Breast epithelium (tissue), 4 donors: ENCODE data around the gene MAPK1. TPM values are rescaled to one million over a fixed set of nuclear protein-coding genes. Genes with fewer than 3 reads are reported as not detected.
"Not testable (repeated sequence)": the region's sequence is repeated elsewhere in the genome, so short reads cannot be mapped to it uniquely, and the experiment has no call there.

Experiments used
- DNase-seq, 2 donors: peaks; one replicate each; pipeline ENCODE4 v3.0.0-alpha.2; 2019; ENCODE audit warnings: low spot score in 2 of 2
- H3K27ac ChIP-seq, 2 donors: fragments of 200-600 bp; sonication (generic) in 1 of 2; one replicate each; pipeline ENCODE4 v1.5.1; 2016 to 2019; ENCODE audit warnings: mild to moderate bottlenecking in 1 of 2
- H3K27me3 ChIP-seq, 2 donors: fragments of 200-600 bp; sonication (generic) in 1 of 2; one replicate each; pipeline versions ENCODE4 v1.5.1 to v1.6.0; 2017 to 2019; ENCODE audit warnings: control low read depth in 1 of 2, mild to moderate bottlenecking in 1 of 2
- H3K36me3 ChIP-seq: fragments of 200-600 bp; one replicate; pipeline ENCODE4 v1.5.1; 2019
- H3K4me1 ChIP-seq, 2 donors: fragments of 200-600 bp; sonication (generic); one replicate each; pipeline ENCODE4 v1.5.1; 2016 to 2019; ENCODE audit warnings: control low read depth in 1 of 2
- H3K4me3 ChIP-seq, 3 donors: fragments of 200-600 bp; sonication (generic); 1 replicate in 2 of 3; 2 replicates in 1 of 3; pipeline ENCODE4 v1.5.1; 2016 to 2019; ENCODE audit warnings: mild to moderate bottlenecking in 3 of 3, moderate library complexity in 2 of 3
- H3K9me3 ChIP-seq, 2 donors: fragments of 200-600 bp; sonication (generic) in 1 of 2; one replicate each; pipeline ENCODE4 v1.5.1; 2016 to 2019; ENCODE audit warnings: control low read depth in 1 of 2
- CTCF ChIP-seq, 3 donors: fragments of 450-650 bp; IDR thresholded peaks; one replicate each; pipeline ENCODE4 v1.5.1; 2016 to 2017; ENCODE audit warnings: antibody characterized with exemption in 3 of 3, mild to moderate bottlenecking in 3 of 3, moderate library complexity in 3 of 3
- POLR2A ChIP-seq: fragments of 450-650 bp; IDR thresholded peaks from one replicate; pipeline ENCODE4 v1.6.1; 2016; ENCODE audit warnings: antibody characterized with exemption, mild to moderate bottlenecking, moderate library complexity
- POLR2AphosphoS5 ChIP-seq, 3 donors: sonication (generic); formaldehyde crosslinking; IDR thresholded peaks; one replicate each; pipeline ENCODE4 v1.6.1; 2017; ENCODE audit warnings: antibody characterized with exemption in 3 of 3
- intact Hi-C: fragments of 100-400 bp; cut with DNase I; formaldehyde crosslinking; loops from one replicate; pipeline ENCODE4 v1.15.1; 2023; ENCODE audit warnings: low total_unique reads
- total RNA-seq, 3 donors: library from RNA; depleted of rRNA; stranded (reverse); fragments of >200 nt; gene quantifications; one replicate each; pipeline ENCODE4 v1.1.0, GENCODE V29; 2016

Gene MAPK1
- total RNA-seq, 3 donors from 2014 or later: 43.3 to 49.9 (median 44.0) TPM

- intact Hi-C loops: no loop called here
- no peaks in the 10 kb centered on the region for H3K9me3 ChIP-seq
- H3K27ac ChIP-seq: no peak overlapping the region
- H3K4me1 ChIP-seq: no peaks in the 10 kb centered on the region
- H3K36me3 ChIP-seq: no peaks in the 10 kb centered on the region
- TF ChIP-seq POLR2AphosphoS5 (IDR thresholded peaks at IDR 0.05) (no peak), POLR2A (no peak), CTCF (IDR thresholded peaks at IDR 0.05) (no peak)
- no peaks in the 10 kb centered on the region for H3K27me3 ChIP-seq
- DNase-seq: no peak
- H3K4me3 ChIP-seq: no peak overlapping the region
Observed at GRCh38 chr22:21876486-21877176, 9.2 kb upstream of the MAPK1 start.

GRCh38 chr22:21874953-21875352, 7.5 kb upstream of the MAPK1 start:
- intact Hi-C loops, H3K4me1 ChIP-seq, H3K36me3 ChIP-seq, H3K9me3 ChIP-seq, DNase-seq, H3K27me3 ChIP-seq, H3K4me3 ChIP-seq, H3K27ac ChIP-seq: not testable (repeated sequence)

- H3K36me3 ChIP-seq: no peaks in the 10 kb centered on the region
- intact Hi-C loops: no loop called here
- no peaks in the 10 kb centered on the region for H3K9me3 ChIP-seq
- TF ChIP-seq POLR2A (no peak), CTCF (IDR thresholded peaks at IDR 0.05) (no peak), POLR2AphosphoS5 (IDR thresholded peaks at IDR 0.05) (no peak)
- no peak overlapping the region for H3K4me3 ChIP-seq
- no peak overlapping the region for H3K27ac ChIP-seq
- DNase-seq: no peak
- H3K27me3 ChIP-seq: no peaks in the 10 kb centered on the region
- H3K4me1 ChIP-seq: no peaks in the 10 kb centered on the region
Observed at GRCh38 chr22:21873619-21874018, 6.2 kb upstream of the MAPK1 start.

- H3K27ac ChIP-seq, H3K9me3 ChIP-seq, H3K36me3 ChIP-seq, intact Hi-C loops, H3K4me1 ChIP-seq, DNase-seq, H3K4me3 ChIP-seq, H3K27me3 ChIP-seq: not testable (repeated sequence)
Observed at GRCh38 chr22:21872741-21873140, 5.3 kb upstream of the MAPK1 start.

GRCh38 chr22:21868651-21869050, 1.2 kb upstream of the MAPK1 start:
- peak overlapping the region in 2 of 3 donors; percentile 92 to 99 for H3K4me3 ChIP-seq
- no peaks in the 10 kb centered on the region for H3K36me3 ChIP-seq
- TF ChIP-seq POLR2AphosphoS5 (IDR thresholded peaks at IDR 0.05): no peak
- no peak for TF ChIP-seq CTCF (IDR thresholded peaks at IDR 0.05)
- TF ChIP-seq POLR2A: no peak
- H3K9me3 ChIP-seq: no peaks in the 10 kb centered on the region
- H3K27ac ChIP-seq: no peak overlapping the region
- DNase-seq: no peak
- no peaks in the 10 kb centered on the region for H3K27me3 ChIP-seq
- intact Hi-C loops: no loop called here
- peaks cover 0 to 8% of the 10 kb centered on the region in 2 donors for H3K4me1 ChIP-seq

- intact Hi-C loops: no loop called here
- Histone ChIP-seq H3K9me3 (no peaks in the 10 kb centered on the region), H3K27ac (peak overlapping the region; percentile 88), H3K4me1 (peaks cover 0 to 8% of the 10 kb centered on the region in 2 donors), H3K4me3 (peak overlapping the region; percentile 83 to 99 (median 92)), H3K36me3 (no peaks in the 10 kb centered on the region), H3K27me3 (no peaks in the 10 kb centered on the region)
- no peak for DNase-seq
- no peak for TF ChIP-seq CTCF (IDR thresholded peaks at IDR 0.05)
- no peak for TF ChIP-seq POLR2A
- no peak for TF ChIP-seq POLR2AphosphoS5 (IDR thresholded peaks at IDR 0.05)
Observed at GRCh38 chr22:21866833-21867527, 465 bp downstream of the MAPK1 start.
